ENCODE data around the gene TRIM26.

TRIM26 gene

GRCh38 chr6:30143780-30144179, 69.4 kb downstream of the TRIM26 start:
- TF ChIP-seq TAF1 (IDR thresholded peaks at IDR 0.05; ENCODE audit: low read depth) = no peak
- no peak for TF ChIP-seq USF1 (IDR thresholded peaks at IDR 0.05)
- no peak for TF ChIP-seq EP300 (IDR thresholded peaks at IDR 0.05; ENCODE audit: borderline replicate concordance)
- TF ChIP-seq TEAD4 (IDR thresholded peaks at IDR 0.05) = no peak
- no peak for TF ChIP-seq FOXM1 (IDR thresholded peaks at IDR 0.05; ENCODE audit: borderline replicate concordance, low read depth)
- no peak for TF ChIP-seq NFIC (IDR thresholded peaks at IDR 0.05)
- TF ChIP-seq MAX (IDR thresholded peaks at IDR 0.05) = no peak
- TF ChIP-seq EGR1 (IDR thresholded peaks at IDR 0.05) = no peak
- TF ChIP-seq YY1 (IDR thresholded peaks at IDR 0.05; ENCODE audit: low read depth) = no peak
- TF ChIP-seq CEBPB (IDR thresholded peaks at IDR 0.05) = no peak
- no peak for TF ChIP-seq CREB1 (IDR thresholded peaks at IDR 0.05; ENCODE audit: low read depth)
- no peak for TF ChIP-seq REST (IDR thresholded peaks at IDR 0.05; ENCODE audit: low read depth)
- no peak for TF ChIP-seq RAD21 (IDR thresholded peaks at IDR 0.05; ENCODE audit: low read depth)
- TF ChIP-seq TCF12 (IDR thresholded peaks at IDR 0.05; ENCODE audit: low read depth) = no peak
- TF ChIP-seq ZBTB7A (IDR thresholded peaks at IDR 0.05; ENCODE audit: low read depth) = no peak

GRCh38 chr6:30142665-30143064, 70.5 kb downstream of the TRIM26 start:
- TF ChIP-seq TCF12 (IDR thresholded peaks at IDR 0.05; ENCODE audit: low read depth) = no peak
- TF ChIP-seq CEBPB (IDR thresholded peaks at IDR 0.05) = no peak
- TF ChIP-seq YY1 (IDR thresholded peaks at IDR 0.05; ENCODE audit: low read depth) = no peak
- TF ChIP-seq CREB1 (IDR thresholded peaks at IDR 0.05; ENCODE audit: low read depth) = no peak
- TF ChIP-seq TAF1 (IDR thresholded peaks at IDR 0.05; ENCODE audit: low read depth) = no peak
- TF ChIP-seq NFIC (IDR thresholded peaks at IDR 0.05) = no peak
- no peak for TF ChIP-seq USF1 (IDR thresholded peaks at IDR 0.05)
- no peak for TF ChIP-seq TEAD4 (IDR thresholded peaks at IDR 0.05)

- TF ChIP-seq NFIC (IDR thresholded peaks at IDR 0.05) (no peak), FOXM1 (IDR thresholded peaks at IDR 0.05; ENCODE audit: borderline replicate concordance, low read depth) (no peak), TEAD4 (IDR thresholded peaks at IDR 0.05) (no peak), MAX (IDR thresholded peaks at IDR 0.05) (no peak), REST (IDR thresholded peaks at IDR 0.05; ENCODE audit: low read depth) (no peak), RAD21 (IDR thresholded peaks at IDR 0.05; ENCODE audit: low read depth) (no peak), ZBTB7A (IDR thresholded peaks at IDR 0.05; ENCODE audit: low read depth) (no peak), EP300 (IDR thresholded peaks at IDR 0.05; ENCODE audit: borderline replicate concordance) (no peak), YY1 (IDR thresholded peaks at IDR 0.05; ENCODE audit: low read depth) (no peak), CREB1 (IDR thresholded peaks at IDR 0.05; ENCODE audit: low read depth) (no peak), USF1 (IDR thresholded peaks at IDR 0.05) (no peak), TAF1 (IDR thresholded peaks at IDR 0.05; ENCODE audit: low read depth) (no peak), CEBPB (IDR thresholded peaks at IDR 0.05) (no peak), EGR1 (IDR thresholded peaks at IDR 0.05) (no peak), TCF12 (IDR thresholded peaks at IDR 0.05; ENCODE audit: low read depth) (no peak)
These were observed 76.5 kb downstream of the TRIM26 start for GRCh38 chr6:30136570-30137286.

GRCh38 chr6:30135757-30136156, 77.4 kb downstream of the TRIM26 start, which contains the start of gene TRIM40:
Gene TRIM40 (plus strand): TSS chr6:30136140. CDS start chr6:30137037, 897 bp downstream.
- no peak for TF ChIP-seq MAX (IDR thresholded peaks at IDR 0.05)
- no peak for TF ChIP-seq REST (IDR thresholded peaks at IDR 0.05; ENCODE audit: low read depth)
- no peak for TF ChIP-seq RAD21 (IDR thresholded peaks at IDR 0.05; ENCODE audit: low read depth)
- TF ChIP-seq YY1 (IDR thresholded peaks at IDR 0.05; ENCODE audit: low read depth) = no peak
- no peak for TF ChIP-seq TAF1 (IDR thresholded peaks at IDR 0.05; ENCODE audit: low read depth)
- TF ChIP-seq FOXM1 (IDR thresholded peaks at IDR 0.05; ENCODE audit: borderline replicate concordance, low read depth) = no peak
- no peak for TF ChIP-seq TEAD4 (IDR thresholded peaks at IDR 0.05)
- no peak for TF ChIP-seq NFIC (IDR thresholded peaks at IDR 0.05)
- no peak for TF ChIP-seq ZBTB7A (IDR thresholded peaks at IDR 0.05; ENCODE audit: low read depth)
- no peak for TF ChIP-seq EP300 (IDR thresholded peaks at IDR 0.05; ENCODE audit: borderline replicate concordance)
- TF ChIP-seq EGR1 (IDR thresholded peaks at IDR 0.05) = no peak
- TF ChIP-seq CREB1 (IDR thresholded peaks at IDR 0.05; ENCODE audit: low read depth) = no peak
- TF ChIP-seq USF1 (IDR thresholded peaks at IDR 0.05) = no peak
- no peak for TF ChIP-seq CEBPB (IDR thresholded peaks at IDR 0.05)
- TF ChIP-seq TCF12 (IDR thresholded peaks at IDR 0.05; ENCODE audit: low read depth) = no peak

All from Ishikawa (cell line).